ENCODE results near the gene KCNS1.
A peak's percentile ranks its signal among the peaks of the same experiment; 100 is the strongest.

KCNS1 gene

GRCh38 chr20:45109634-45110033 lies 8.7 kb upstream of the KCNS1 start:
- DNase-seq (ENCODE audit: low read depth in 2 of 2), result no peak

DNA sequence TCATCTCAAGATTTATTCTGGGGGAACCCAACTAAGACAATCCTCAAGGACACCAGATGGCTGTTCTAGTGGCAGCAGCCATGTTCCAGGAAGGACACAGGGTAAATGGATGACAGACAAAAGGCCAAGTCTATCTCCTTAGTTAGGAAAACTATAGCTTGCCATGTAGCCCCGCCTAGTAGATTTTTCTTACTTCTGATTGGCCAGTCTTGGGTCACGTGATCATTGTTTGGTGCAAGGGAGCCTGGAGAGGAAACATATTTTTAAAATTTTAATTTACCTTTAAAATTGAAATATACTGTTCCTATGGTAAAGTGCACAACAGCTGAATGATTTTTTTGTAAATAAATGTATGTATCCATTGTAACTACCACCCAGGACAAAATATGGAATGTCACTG lies 4.4 kb upstream of the KCNS1 start:
- no peak for DNase-seq (ENCODE audit: low read depth in 2 of 2)

DNA sequence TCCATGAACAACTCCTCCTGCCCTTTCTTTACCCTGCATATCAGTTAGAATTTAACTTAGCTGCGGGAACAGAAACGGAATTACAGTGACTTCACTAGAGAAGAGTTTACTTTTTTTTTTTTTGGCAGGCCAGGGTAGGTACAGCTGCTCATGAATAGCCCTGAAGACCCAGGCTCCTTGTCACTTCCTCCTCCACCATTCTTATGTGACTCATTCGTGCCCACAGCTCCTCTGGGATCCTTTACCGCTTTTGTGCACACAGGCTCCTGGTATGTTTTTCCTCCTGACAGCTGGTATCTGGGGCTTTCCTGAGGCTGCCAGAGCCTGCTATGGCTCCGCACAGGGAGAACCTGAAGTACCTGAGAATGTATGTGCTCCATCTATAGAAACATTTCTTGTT lies 3.9 kb upstream of the KCNS1 start:
- DNase-seq (ENCODE audit: low read depth in 2 of 2), result no peak

- no peak for DNase-seq (ENCODE audit: low read depth in 2 of 2)
Observed at GRCh38 chr20:45103072-45103471, 2.1 kb upstream of the KCNS1 start.

DNA sequence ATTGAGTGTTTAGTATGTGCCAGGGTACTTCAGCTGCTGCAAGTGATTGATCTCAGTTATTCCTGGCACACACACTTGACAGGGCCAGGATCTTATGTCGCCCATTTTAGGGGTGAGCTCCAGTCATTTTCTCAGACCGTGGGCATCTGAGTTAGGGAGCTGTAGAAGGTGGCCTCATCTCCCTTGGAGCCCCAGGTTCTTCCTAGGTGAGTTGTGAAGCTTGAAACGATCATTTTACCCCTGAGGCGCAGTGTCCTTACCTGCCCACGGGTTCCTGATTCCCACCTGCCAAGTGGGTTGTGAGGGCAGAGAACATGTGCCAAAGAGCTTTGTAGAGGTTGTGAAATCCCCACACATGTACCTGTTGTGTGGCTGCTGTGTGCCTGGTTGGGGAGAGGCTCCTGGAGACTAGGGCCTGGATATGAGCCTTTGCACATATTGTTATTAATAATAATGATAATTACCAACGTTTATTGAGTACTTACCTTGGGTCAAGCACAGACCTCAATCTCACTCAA lies 465 bp upstream of the KCNS1 start:
- DNase-seq (ENCODE audit: low read depth in 2 of 2), result no peak

DNA sequence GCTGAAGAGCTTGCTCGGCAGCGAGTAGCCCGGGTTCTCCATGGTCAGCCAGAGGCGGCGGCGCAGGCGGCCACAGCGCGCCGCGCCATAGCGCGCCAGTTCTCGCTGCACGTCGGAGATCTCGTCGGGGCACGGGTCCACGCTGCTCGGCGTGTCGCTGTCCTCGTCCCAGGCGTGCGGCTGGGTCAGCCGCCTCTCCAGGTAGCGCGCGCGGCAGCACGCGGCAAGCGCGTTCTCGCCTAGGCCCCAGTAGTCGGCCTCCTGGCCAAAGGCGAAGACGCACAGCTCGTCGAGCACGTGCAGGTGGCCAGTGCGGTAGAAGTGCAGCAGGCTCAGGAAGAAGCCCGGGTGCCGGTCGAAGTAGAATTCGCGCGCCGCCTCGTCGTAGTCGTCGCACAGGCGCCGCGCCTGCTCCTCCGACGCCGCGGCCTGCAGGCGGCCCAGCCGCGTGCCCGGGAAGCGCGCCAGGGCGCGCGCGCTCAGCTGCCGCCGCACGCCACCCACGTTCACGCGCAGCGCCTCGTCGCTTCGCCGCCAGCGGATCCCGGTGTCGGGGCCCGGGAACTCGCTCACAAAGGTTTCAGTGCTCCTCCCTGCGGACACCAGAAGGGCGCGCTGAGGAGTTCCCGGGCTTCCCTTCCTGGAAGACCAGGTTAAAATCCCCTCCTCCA lies 2.7 kb downstream of the KCNS1 start:
- no peak for DNase-seq (ENCODE audit: low read depth in 2 of 2)

GRCh38 chr20:45097485-45098102 lies 3.3 kb downstream of the KCNS1 start:
- peak in 1 of 2 donors; percentile 22 for DNase-seq (ENCODE audit: low read depth in 2 of 2)

- no peak for DNase-seq (ENCODE audit: low read depth in 2 of 2)
Observed at GRCh38 chr20:45096781-45097180, 4.1 kb downstream of the KCNS1 start.

DNA sequence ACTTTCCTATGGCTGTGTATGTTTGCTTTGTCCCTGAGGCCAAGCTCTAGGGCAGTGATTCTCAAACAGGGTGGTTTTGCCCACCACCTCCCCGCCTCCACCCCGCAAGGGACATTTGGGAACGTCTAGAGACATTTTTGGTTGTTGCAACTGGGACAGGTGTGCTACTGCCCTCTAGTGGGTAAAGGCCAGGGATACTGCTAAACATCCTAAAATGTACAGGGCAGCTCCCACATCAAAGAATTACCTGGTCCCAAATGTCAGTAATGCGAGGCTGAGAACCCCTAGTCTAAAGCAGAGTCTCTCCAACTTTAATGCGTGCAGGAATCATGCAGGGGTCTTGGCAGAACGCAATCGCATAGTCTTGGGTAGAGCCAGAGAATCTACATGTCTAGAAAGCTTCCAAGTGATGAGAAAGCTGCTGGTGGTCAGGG lies 5.1 kb downstream of the KCNS1 start:
- DNase-seq (ENCODE audit: low read depth in 2 of 2), result peak in 1 of 2 donors; percentile 37

GRCh38 chr20:45094864-45095574 lies 5.9 kb downstream of the KCNS1 start:
- DNase-seq (ENCODE audit: low read depth in 2 of 2), result no peak

GRCh38 chr20:45094201-45094600 lies 6.7 kb downstream of the KCNS1 start:
- no peak for DNase-seq (ENCODE audit: low read depth in 2 of 2)

DNA sequence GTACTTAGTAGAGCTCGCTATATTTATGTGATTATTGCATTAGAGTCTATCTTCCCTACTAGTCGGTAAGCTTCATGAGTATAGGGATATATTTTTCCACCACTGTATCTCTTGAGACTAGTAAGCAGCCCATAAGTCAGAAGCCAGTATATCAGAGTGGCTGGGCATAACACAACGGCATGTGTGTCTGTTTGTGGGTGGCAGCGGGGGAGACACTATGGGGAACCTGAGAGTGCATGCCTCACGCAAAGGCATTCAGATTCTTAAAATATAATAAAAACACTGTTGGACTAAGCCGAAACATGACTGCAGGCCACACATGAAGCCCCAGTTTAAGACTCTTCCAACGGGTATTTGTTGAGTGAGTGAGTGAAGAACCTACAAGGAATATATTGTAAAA lies 8.0 kb downstream of the KCNS1 start:
- no peak for DNase-seq (ENCODE audit: low read depth in 2 of 2)

- no peak for DNase-seq (ENCODE audit: low read depth in 2 of 2)
Observed at GRCh38 chr20:45091366-45091765, 9.6 kb downstream of the KCNS1 start.

DNA sequence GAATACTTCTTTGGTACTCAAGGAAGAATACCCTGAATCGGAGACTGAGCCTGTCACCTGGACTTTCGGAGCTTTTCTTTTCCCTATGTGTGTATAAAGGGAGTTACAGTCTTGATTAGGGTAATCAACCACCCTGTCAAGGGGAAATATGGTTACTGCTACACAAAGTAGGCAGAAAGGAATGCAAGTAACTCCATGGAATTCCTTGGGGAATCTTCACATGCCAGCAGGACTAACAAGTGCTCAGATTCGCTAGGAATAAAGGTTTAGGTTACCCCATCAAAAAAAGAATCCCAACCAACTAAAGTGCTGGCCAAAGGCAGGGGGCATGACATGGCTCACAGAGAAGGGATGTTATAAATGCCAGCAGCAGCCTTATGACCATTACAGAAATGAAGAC lies 10.4 kb downstream of the KCNS1 start:
- no peak for DNase-seq (ENCODE audit: low read depth in 2 of 2)

- no peak for DNase-seq (ENCODE audit: low read depth in 2 of 2)
Observed at GRCh38 chr20:45088247-45088646, 12.7 kb downstream of the KCNS1 start.

DNA sequence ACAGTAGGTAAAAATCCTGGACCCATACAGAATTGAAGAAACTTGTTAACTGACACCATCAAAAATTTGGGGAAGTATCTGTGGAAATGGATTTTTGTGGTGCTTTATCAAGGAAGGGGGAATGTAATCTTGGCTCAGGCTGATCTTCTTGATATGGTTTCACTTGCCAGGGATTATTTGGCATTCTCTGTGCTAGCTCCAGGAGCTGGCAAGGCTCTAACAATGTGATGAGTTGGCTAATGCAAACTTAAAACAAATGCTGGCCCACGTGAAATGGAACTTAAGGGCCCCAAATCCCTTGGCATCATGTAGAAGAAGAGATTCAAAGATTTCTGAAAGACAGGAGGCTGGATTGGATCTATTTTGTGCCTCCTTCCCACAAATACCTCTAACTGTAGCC lies 13.1 kb downstream of the KCNS1 start:
- no peak for DNase-seq (ENCODE audit: low read depth in 2 of 2)

DNA sequence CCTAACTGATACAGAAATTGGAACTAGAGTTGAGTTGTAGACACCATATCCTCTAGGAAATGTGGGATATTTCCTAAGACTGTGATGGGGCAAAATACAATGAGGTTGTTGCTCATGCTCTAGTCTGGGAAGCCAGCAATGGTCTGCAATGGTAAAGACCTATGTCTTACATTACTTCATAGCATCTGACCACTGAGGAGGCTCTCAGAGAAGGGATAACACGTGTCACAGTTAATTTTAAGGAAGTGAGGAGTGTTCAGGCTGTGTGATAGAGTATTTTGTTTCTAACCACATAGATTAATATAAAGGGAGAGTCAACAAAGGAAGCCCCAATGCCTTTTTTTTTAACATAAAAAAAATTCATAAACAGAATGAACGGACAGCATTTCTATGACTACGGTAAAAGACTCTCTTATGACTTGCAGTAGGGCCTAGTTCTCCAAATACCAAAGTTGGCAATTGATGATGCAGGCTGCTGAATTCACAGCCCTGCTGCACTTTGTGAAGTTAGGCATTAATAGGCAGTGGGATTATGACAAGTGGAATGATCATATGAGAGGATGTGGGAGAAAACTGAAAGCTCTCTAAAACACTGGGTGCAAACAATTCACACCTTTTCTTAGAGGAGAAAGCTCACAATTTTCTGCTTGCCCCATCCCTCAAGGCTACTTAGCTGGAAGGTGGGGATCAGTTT lies 13.7 kb downstream of the KCNS1 start:
- DNase-seq (ENCODE audit: low read depth in 2 of 2), result no peak

GRCh38 chr20:45085867-45086266 lies 15.1 kb downstream of the KCNS1 start:
- no peak for DNase-seq (ENCODE audit: low read depth in 2 of 2)

DNA sequence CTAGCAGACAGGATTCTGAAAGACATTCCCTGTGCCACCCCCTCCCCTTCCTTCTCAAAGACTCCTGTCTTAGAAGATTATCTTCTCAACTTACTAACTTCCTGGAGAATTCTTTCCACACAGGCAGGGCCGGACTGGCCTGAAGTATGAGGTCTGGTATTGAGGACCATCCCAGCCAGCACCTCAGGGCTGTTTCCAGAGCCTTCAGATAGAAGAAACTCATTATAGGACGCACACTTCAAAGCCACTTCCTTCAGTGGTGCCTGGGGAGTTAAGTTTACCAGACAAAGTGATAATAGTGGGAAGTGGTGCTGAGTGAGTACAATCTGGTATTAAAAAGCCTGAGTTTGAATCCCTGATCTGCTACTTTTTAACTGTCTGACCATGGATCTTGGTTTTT lies 15.6 kb downstream of the KCNS1 start:
- no peak for DNase-seq (ENCODE audit: low read depth in 2 of 2)

DNA sequence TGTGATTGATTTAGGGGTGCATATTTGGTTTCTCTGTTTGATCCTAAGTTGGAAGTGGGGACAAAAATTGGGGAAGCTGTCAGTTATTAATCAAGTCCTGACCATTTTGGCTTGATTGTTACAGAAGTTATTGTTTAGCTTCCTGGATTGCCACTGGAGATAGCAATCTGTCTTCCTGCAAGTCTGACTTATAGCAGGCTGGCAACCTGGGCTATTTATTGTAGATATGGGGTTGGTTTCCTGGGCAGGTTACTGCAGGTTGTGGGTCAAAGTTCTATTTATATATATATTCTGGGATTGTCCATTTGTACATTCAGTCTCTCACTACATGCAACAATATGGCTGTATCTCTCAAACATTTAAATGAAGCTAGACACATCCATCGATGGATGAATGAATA lies 17.8 kb downstream of the KCNS1 start:
- no peak for DNase-seq (ENCODE audit: low read depth in 2 of 2)

- no peak for DNase-seq (ENCODE audit: low read depth in 2 of 2)
Observed at GRCh38 chr20:45082468-45082867, 18.5 kb downstream of the KCNS1 start.

DNA sequence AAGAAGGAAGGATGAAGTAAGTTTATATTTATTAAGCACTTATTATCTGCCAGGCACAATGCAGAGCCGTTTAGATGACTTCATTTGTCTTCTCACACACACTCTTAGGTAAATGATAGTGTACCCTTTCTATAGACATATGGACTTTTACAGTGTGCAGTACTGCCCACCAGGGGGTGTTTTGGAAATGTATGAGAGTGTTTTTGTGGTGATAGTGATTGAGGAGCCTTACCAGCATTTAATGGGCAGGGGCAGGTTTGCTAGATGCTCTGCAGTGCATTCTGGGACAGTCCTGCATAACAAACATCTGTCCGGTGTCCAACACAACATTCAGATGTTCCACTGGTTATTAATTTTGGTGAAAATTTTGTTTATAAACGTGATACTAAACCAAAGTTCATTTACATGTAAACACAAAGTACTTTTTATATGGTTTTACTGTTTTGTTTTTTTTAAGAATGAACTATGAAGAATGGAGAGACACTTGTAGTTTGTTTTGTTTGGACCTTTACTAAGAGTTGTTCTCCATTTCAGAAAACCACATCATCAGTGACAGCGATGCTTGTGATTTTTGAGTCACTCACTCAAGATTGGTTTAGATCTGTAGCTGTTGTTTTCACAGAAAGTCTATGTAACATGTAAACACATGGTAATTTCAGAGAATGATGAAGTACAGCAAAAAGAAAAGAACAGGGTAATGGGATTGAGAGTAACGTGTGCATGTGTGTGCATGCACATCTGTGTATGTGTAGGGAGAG lies 19.9 kb downstream of the KCNS1 start:
- no peak for DNase-seq (ENCODE audit: low read depth in 2 of 2)

All from stimulated activated CD4-positive, alpha-beta T cell treated with anti-CD3 and anti-CD28 coated beads, Interleukin-1b, Interleukin-23, amount 100 ng/mL, for 4 hours (primary cell).